ENCODE results near the gene MTARC1. TPM values are rescaled to one million over a fixed set of nuclear protein-coding genes. Genes with fewer than 3 reads are reported as not detected.

Gene MTARC1
- total RNA-seq, 1 experiment from 2014 or later: 48.5 TPM

- Histone ChIP-seq H3F3A (ENCODE audit: low read length, unreplicated experiment) (no peaks in the 10 kb centered on the region), H3K79me2 (ENCODE audit: low read length) (no peaks in the 10 kb centered on the region), H3K4me2 (ENCODE audit: low read length) (no peak overlapping the region), H3K4me1 (ENCODE audit: insufficient read depth, low read length) (no peaks in the 10 kb centered on the region), H3K27ac (ENCODE audit: low read length) (no peak overlapping the region), H3K9ac (ENCODE audit: low read length) (no peak overlapping the region), H3K9me2 (replicated peaks; ENCODE audit: low read length) (no peaks in the 10 kb centered on the region), H3K36me3 (ENCODE audit: low read depth, low read length) (peaks cover 16% of the 10 kb centered on the region; the same call in 1 of the 2 replicates), H2AFZ (ENCODE audit: low read length) (no peak overlapping the region), H4K20me1 (ENCODE audit: low read length) (no peaks in the 10 kb centered on the region), H3K9me3 (ENCODE audit: low read length) (no peaks in the 10 kb centered on the region), H3K4me3 (ENCODE audit: low read length) (no peak overlapping the region), H3K27me3 (ENCODE audit: low read length) (no peaks in the 10 kb centered on the region)
- ATAC-seq: no peak
- intact Hi-C loops (cut with micrococcal nuclease): no loop called here
- POLR2A ChIA-PET (ENCODE audit: unreplicated experiment): no interaction called here
- CTCF ChIA-PET: no interaction called here
- DNase-seq: no peak
- BruUV-seq (replicated peaks): no TSS peak
- TF ChIP-seq EZH2 (IDR thresholded peaks at IDR 0.05; ENCODE audit: low read length, unreplicated experiment) (no peak), EZH2phosphoT487 (IDR thresholded peaks at IDR 0.05; ENCODE audit: borderline replicate concordance, low read length) (no peak), CTCF (conservative IDR thresholded peaks at IDR 0.05; ENCODE audit: low read depth, low read length) (no peak)
These were observed 22.5 kb downstream of the MTARC1 start for GRCh38 chr1:220809187-220809550.

- Histone ChIP-seq H3K4me3 (ENCODE audit: low read length) (no peak overlapping the region), H3K9me3 (ENCODE audit: low read length) (no peaks in the 10 kb centered on the region), H2AFZ (ENCODE audit: low read length) (no peak overlapping the region), H3K27me3 (ENCODE audit: low read length) (no peaks in the 10 kb centered on the region), H3F3A (ENCODE audit: low read length, unreplicated experiment) (no peaks in the 10 kb centered on the region), H3K27ac (ENCODE audit: low read length) (no peak overlapping the region), H3K4me2 (ENCODE audit: low read length) (no peak overlapping the region), H3K36me3 (ENCODE audit: low read depth, low read length) (peaks cover 16% of the 10 kb centered on the region; the same call in 1 of the 2 replicates), H3K4me1 (ENCODE audit: insufficient read depth, low read length) (no peaks in the 10 kb centered on the region), H3K79me2 (ENCODE audit: low read length) (no peaks in the 10 kb centered on the region), H3K9ac (ENCODE audit: low read length) (no peak overlapping the region), H4K20me1 (ENCODE audit: low read length) (no peaks in the 10 kb centered on the region), H3K9me2 (replicated peaks; ENCODE audit: low read length) (no peaks in the 10 kb centered on the region)
- POLR2A ChIA-PET (ENCODE audit: unreplicated experiment): no interaction called here
- TF ChIP-seq EZH2phosphoT487 (IDR thresholded peaks at IDR 0.05; ENCODE audit: borderline replicate concordance, low read length): no peak
- intact Hi-C loops (cut with micrococcal nuclease): loop anchor here (1.0 to 5.0 kb wide), 3 partner anchors 65 to 464 kb away; no protein-coding TSS in a partner anchor
- no TSS peak for BruUV-seq (replicated peaks)
- ATAC-seq (no peak), DNase-seq (no peak)
- CTCF ChIA-PET: interaction anchor here (0.6 kb wide), 2 partner anchors 244 to 1646 kb away, joined by 3 to 4 read pairs; no protein-coding TSS in a partner anchor
These were observed 23.0 kb downstream of the MTARC1 start for GRCh38 chr1:220809704-220810103.

- peaks cover 14% of the 10 kb centered on the region; the same call in 1 of the 2 replicates for H3K36me3 ChIP-seq (ENCODE audit: low read depth, low read length)
- no peaks in the 10 kb centered on the region for H3K9me2 ChIP-seq (replicated peaks; ENCODE audit: low read length)
- no peaks in the 10 kb centered on the region for H3K79me2 ChIP-seq (ENCODE audit: low read length)
- no peak overlapping the region for H3K9ac ChIP-seq (ENCODE audit: low read length)
- no peaks in the 10 kb centered on the region for H3K9me3 ChIP-seq (ENCODE audit: low read length)
- BruUV-seq (replicated peaks): no TSS peak
- peak; percentile 83 for DNase-seq
- H3K4me2 ChIP-seq (ENCODE audit: low read length): no peak overlapping the region
- H2AFZ ChIP-seq (ENCODE audit: low read length): no peak overlapping the region
- H3K27me3 ChIP-seq (ENCODE audit: low read length): no peaks in the 10 kb centered on the region
- intact Hi-C loops (cut with micrococcal nuclease): loop anchor here (1.0 to 5.0 kb wide), 3 partner anchors 65 to 463 kb away; no protein-coding TSS in a partner anchor
- H3F3A ChIP-seq (ENCODE audit: low read length, unreplicated experiment): no peaks in the 10 kb centered on the region
- TF ChIP-seq EZH2 (IDR thresholded peaks at IDR 0.05; ENCODE audit: low read length, unreplicated experiment) (no peak), CTCF (conservative IDR thresholded peaks at IDR 0.05; ENCODE audit: low read depth, low read length) (peak; percentile 95)
- no peak overlapping the region for H3K4me3 ChIP-seq (ENCODE audit: low read length)
- CTCF ChIA-PET: interaction anchor here (0.6 kb wide), 2 partner anchors 244 to 1645 kb away, joined by 3 to 4 read pairs; no protein-coding TSS in a partner anchor
- POLR2A ChIA-PET (ENCODE audit: unreplicated experiment): no interaction called here
- no peaks in the 10 kb centered on the region for H4K20me1 ChIP-seq (ENCODE audit: low read length)
- no peak overlapping the region for H3K27ac ChIP-seq (ENCODE audit: low read length)
- peak; percentile 72 for ATAC-seq
- no peaks in the 10 kb centered on the region for H3K4me1 ChIP-seq (ENCODE audit: insufficient read depth, low read length)
These were observed 23.5 kb downstream of the MTARC1 start for GRCh38 chr1:220810179-220810653.

All from PC-3 (cell line).